Body of pancreas (tissue), 4 donors: ENCODE measurements around the gene ANKRD13C.

Experiments used
- POLR2A ChIP-seq, 3 donors: fragments of 450-650 bp; IDR thresholded peaks; one replicate each; pipeline ENCODE4 v1.6.1; 2016; ENCODE audit warnings: antibody characterized with exemption in 3 of 3, mild to moderate bottlenecking in 2 of 3
- TF ChIP-seq, protein P1 (sequence below), 7 experiments: fragments of 450-650 bp in 4 of 7; fragments of 200-600 bp in 3 of 7; sonication (generic) in 3 of 7; IDR thresholded peaks; one replicate each; pipeline ENCODE4 v1.5.1; 2016 to 2019; ENCODE audit warnings: antibody characterized with exemption in 7 of 7

GRCh38 chr1:70295749-70296148 is 58.8 kb downstream of the ANKRD13C start:
- no peak for TF ChIP-seq POLR2A (IDR thresholded peaks at IDR 0.05)
- TF ChIP-seq, protein P1, sequence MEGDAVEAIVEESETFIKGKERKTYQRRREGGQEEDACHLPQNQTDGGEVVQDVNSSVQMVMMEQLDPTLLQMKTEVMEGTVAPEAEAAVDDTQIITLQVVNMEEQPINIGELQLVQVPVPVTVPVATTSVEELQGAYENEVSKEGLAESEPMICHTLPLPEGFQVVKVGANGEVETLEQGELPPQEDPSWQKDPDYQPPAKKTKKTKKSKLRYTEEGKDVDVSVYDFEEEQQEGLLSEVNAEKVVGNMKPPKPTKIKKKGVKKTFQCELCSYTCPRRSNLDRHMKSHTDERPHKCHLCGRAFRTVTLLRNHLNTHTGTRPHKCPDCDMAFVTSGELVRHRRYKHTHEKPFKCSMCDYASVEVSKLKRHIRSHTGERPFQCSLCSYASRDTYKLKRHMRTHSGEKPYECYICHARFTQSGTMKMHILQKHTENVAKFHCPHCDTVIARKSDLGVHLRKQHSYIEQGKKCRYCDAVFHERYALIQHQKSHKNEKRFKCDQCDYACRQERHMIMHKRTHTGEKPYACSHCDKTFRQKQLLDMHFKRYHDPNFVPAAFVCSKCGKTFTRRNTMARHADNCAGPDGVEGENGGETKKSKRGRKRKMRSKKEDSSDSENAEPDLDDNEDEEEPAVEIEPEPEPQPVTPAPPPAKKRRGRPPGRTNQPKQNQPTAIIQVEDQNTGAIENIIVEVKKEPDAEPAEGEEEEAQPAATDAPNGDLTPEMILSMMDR (IDR thresholded peaks at IDR 0.05): no peak
